ENCODE results near the gene DNAJC21. TPM values are rescaled to one million over a fixed set of nuclear protein-coding genes. Genes with fewer than 3 reads are reported as not detected.
"Not testable (repeated sequence)": the region's sequence is repeated elsewhere in the genome, so short reads cannot be mapped to it uniquely, and the experiment has no call there.

Gene DNAJC21
- total and polyA plus RNA-seq, 2 experiments from 2014 or later = 37.8 to 49.4 TPM

GRCh38 chr5:34959323-34959722 lies 30.0 kb downstream of the DNAJC21 start:
- TF ChIP-seq CTCF (IDR thresholded peaks at IDR 0.05; ENCODE audit: low read depth, low read length) = no peak

GRCh38 chr5:34967540-34967939 lies 38.2 kb downstream of the DNAJC21 start:
- Histone ChIP-seq H3K4me3 (no peak overlapping the region), H3K27me3 (no peaks in the 10 kb centered on the region), H3K36me3 (no peaks in the 10 kb centered on the region), H3K9me3 (ENCODE audit: low read depth) (no peaks in the 10 kb centered on the region), H3K4me1 (ENCODE audit: low read depth) (no peaks in the 10 kb centered on the region), H3K27ac (no peak overlapping the region)
- DNase-seq (ENCODE audit: low read depth in 1 of 2, low spot score in 1 of 2) = no peak
- TF ChIP-seq CTCF (IDR thresholded peaks at IDR 0.05; ENCODE audit: low read depth, low read length) = no peak

More at GRCh38 chr5:34959323-34959722, 30.0 kb downstream of the DNAJC21 start:
- peak in 1 of 2 donors; percentile 21 for DNase-seq (ENCODE audit: low read depth in 1 of 2, low spot score in 1 of 2)
- no peaks in the 10 kb centered on the region for H3K27me3 ChIP-seq
- H3K9me3 ChIP-seq (ENCODE audit: low read depth) = no peaks in the 10 kb centered on the region
- H3K4me1 ChIP-seq (ENCODE audit: low read depth) = no peaks in the 10 kb centered on the region
- no peak overlapping the region for H3K4me3 ChIP-seq
- H3K27ac ChIP-seq = no peak overlapping the region
- peaks cover 16% of the 10 kb centered on the region for H3K36me3 ChIP-seq

GRCh38 chr5:34968258-34968657 lies 38.9 kb downstream of the DNAJC21 start:
- H3K9me3 ChIP-seq (ENCODE audit: low read depth) = no peaks in the 10 kb centered on the region
- no peaks in the 10 kb centered on the region for H3K27me3 ChIP-seq
- DNase-seq (ENCODE audit: low read depth in 1 of 2, low spot score in 1 of 2) = no peak
- H3K36me3 ChIP-seq = no peaks in the 10 kb centered on the region
- no peak for TF ChIP-seq CTCF (IDR thresholded peaks at IDR 0.05; ENCODE audit: low read depth, low read length)
- no peak overlapping the region for H3K27ac ChIP-seq
- no peak overlapping the region for H3K4me3 ChIP-seq
- H3K4me1 ChIP-seq (ENCODE audit: low read depth) = no peaks in the 10 kb centered on the region

GRCh38 chr5:34970552-34970951 lies 41.2 kb downstream of the DNAJC21 start:
- no peak for TF ChIP-seq CTCF (IDR thresholded peaks at IDR 0.05; ENCODE audit: low read depth, low read length)
- no peak overlapping the region for H3K4me3 ChIP-seq
- DNase-seq (ENCODE audit: low read depth in 1 of 2, low spot score in 1 of 2) = no peak
- no peaks in the 10 kb centered on the region for H3K4me1 ChIP-seq (ENCODE audit: low read depth)
- H3K27me3 ChIP-seq = no peaks in the 10 kb centered on the region
- H3K36me3 ChIP-seq = no peaks in the 10 kb centered on the region
- H3K27ac ChIP-seq = no peak overlapping the region
- H3K9me3 ChIP-seq (ENCODE audit: low read depth) = no peaks in the 10 kb centered on the region

GRCh38 chr5:34971655-34972054 lies 42.3 kb downstream of the DNAJC21 start:
- not testable (repeated sequence) for DNase-seq (ENCODE audit: low read depth in 1 of 2, low spot score in 1 of 2); H3K4me3 ChIP-seq; H3K27me3 ChIP-seq

GRCh38 chr5:34976347-34976746 lies 47.0 kb downstream of the DNAJC21 start:
- TF ChIP-seq CTCF (IDR thresholded peaks at IDR 0.05; ENCODE audit: low read depth, low read length) = no peak
- H3K27ac ChIP-seq = no peak overlapping the region
- DNase-seq (ENCODE audit: low read depth in 1 of 2, low spot score in 1 of 2) = peak in 1 of 2 donors; percentile 13
- H3K4me1 ChIP-seq (ENCODE audit: low read depth) = no peaks in the 10 kb centered on the region
- H3K27me3 ChIP-seq = no peaks in the 10 kb centered on the region
- no peak overlapping the region for H3K4me3 ChIP-seq
- H3K36me3 ChIP-seq = no peaks in the 10 kb centered on the region
- H3K9me3 ChIP-seq (ENCODE audit: low read depth) = no peaks in the 10 kb centered on the region

More at GRCh38 chr5:34971655-34972054, 42.3 kb downstream of the DNAJC21 start:
- H3K27ac ChIP-seq; H3K4me1 ChIP-seq (ENCODE audit: low read depth); H3K36me3 ChIP-seq; H3K9me3 ChIP-seq (ENCODE audit: low read depth): not testable (repeated sequence)
